SU-DHL-6 (cell line): ENCODE measurements around the gene PRDM11.

Experiments used
- EZH2phosphoT487 ChIP-seq: fragments of 200-600 bp; sonication (generic), shearing (Covaris generic); conservative IDR thresholded peaks from 2 replicates; pipeline ENCODE4 v1.6.1; 2018; ENCODE audit warnings: mild to moderate bottlenecking, antibody characterized with exemption, low read length, moderate library complexity, mixed read lengths
- TF ChIP-seq, protein P1 (sequence below): fragments of 200-600 bp; sonication (generic); IDR thresholded peaks from one replicate; pipeline ENCODE4 v1.5.1; 2017; ENCODE audit warnings: antibody characterized with exemption, mild to moderate bottlenecking, low read length, moderate library complexity; ENCODE audit not compliant: insufficient read depth, poor library complexity, severe bottlenecking

DNA sequence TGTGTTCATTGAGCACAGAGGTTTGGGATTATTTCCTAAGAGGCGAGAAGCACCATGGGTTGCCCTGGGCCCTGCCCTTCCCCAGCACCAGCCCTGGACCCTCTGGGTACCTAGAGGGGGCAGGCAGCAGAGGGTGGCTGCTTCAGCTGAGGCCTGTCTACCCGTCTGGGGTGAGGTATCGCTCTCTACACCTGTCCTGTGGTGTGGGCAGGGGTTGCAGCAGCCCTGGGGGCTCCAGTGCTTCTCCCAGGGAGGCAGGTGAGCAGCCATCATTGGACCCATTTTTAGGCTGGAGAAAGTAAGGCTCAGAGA, 15.6 kb downstream of the PRDM11 start:
- TF ChIP-seq, protein P1, sequence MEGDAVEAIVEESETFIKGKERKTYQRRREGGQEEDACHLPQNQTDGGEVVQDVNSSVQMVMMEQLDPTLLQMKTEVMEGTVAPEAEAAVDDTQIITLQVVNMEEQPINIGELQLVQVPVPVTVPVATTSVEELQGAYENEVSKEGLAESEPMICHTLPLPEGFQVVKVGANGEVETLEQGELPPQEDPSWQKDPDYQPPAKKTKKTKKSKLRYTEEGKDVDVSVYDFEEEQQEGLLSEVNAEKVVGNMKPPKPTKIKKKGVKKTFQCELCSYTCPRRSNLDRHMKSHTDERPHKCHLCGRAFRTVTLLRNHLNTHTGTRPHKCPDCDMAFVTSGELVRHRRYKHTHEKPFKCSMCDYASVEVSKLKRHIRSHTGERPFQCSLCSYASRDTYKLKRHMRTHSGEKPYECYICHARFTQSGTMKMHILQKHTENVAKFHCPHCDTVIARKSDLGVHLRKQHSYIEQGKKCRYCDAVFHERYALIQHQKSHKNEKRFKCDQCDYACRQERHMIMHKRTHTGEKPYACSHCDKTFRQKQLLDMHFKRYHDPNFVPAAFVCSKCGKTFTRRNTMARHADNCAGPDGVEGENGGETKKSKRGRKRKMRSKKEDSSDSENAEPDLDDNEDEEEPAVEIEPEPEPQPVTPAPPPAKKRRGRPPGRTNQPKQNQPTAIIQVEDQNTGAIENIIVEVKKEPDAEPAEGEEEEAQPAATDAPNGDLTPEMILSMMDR: no peak
- TF ChIP-seq EZH2phosphoT487: no peak
